ENCODE results near the gene CCDC82.

GRCh38 chr11:96335388-96335787 lies 54.3 kb downstream of the CCDC82 start:
- TF ChIP-seq CTCF (IDR thresholded peaks at IDR 0.05) (no peak), POLR2AphosphoS5 (IDR thresholded peaks at IDR 0.05) (no peak), POLR2A (IDR thresholded peaks at IDR 0.05) (no peak)

All from prostate gland (tissue), 2 donors.